Measurements from ENCODE around the gene ZSWIM2. TPM values are rescaled to one million over a fixed set of nuclear protein-coding genes. Genes with fewer than 3 reads are reported as not detected.

Gene ZSWIM2
- total RNA-seq, 2 experiments from 2014 or later: not detected

DNA sequence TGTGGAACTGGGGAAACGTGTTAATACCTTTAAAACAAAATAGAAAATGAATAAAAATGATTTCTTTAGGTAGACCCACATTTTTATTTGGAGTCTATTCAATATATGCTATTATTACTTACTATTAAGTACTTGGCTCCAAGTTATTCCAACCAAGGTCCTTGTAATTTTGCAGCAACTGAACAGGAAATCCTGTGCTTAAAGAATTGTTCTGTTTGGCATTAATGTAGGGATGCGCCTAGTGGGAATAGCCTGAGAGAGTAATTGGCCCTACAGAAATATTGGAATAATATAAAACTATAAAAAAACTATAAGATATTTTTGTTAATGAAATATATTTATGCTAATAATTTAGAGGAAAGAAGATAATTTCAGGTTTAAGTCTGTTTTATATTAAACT is 22.9 kb upstream of the ZSWIM2 start:
- H3K4me1 Mint-ChIP-seq (ENCODE audit: low read depth): no peaks in the 10 kb centered on the region
- H3K4me3 Mint-ChIP-seq: no peak overlapping the region
- H3K36me3 Mint-ChIP-seq (ENCODE audit: low read depth): no peaks in the 10 kb centered on the region
- ChIA-PET POLR2A (no interaction called here), CTCF (no interaction called here)
- no peaks in the 10 kb centered on the region for H3K27me3 Mint-ChIP-seq
- intact Hi-C loops (cut with micrococcal nuclease): no loop called here
- peaks cover 2% of the 10 kb centered on the region for H3K9me3 Mint-ChIP-seq
- DNase-seq (no peak), ATAC-seq (no peak)
- TF ChIP-seq, protein P1, sequence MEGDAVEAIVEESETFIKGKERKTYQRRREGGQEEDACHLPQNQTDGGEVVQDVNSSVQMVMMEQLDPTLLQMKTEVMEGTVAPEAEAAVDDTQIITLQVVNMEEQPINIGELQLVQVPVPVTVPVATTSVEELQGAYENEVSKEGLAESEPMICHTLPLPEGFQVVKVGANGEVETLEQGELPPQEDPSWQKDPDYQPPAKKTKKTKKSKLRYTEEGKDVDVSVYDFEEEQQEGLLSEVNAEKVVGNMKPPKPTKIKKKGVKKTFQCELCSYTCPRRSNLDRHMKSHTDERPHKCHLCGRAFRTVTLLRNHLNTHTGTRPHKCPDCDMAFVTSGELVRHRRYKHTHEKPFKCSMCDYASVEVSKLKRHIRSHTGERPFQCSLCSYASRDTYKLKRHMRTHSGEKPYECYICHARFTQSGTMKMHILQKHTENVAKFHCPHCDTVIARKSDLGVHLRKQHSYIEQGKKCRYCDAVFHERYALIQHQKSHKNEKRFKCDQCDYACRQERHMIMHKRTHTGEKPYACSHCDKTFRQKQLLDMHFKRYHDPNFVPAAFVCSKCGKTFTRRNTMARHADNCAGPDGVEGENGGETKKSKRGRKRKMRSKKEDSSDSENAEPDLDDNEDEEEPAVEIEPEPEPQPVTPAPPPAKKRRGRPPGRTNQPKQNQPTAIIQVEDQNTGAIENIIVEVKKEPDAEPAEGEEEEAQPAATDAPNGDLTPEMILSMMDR (IDR thresholded peaks at IDR 0.05): no peak
- no peak overlapping the region for H3K27ac Mint-ChIP-seq

DNA sequence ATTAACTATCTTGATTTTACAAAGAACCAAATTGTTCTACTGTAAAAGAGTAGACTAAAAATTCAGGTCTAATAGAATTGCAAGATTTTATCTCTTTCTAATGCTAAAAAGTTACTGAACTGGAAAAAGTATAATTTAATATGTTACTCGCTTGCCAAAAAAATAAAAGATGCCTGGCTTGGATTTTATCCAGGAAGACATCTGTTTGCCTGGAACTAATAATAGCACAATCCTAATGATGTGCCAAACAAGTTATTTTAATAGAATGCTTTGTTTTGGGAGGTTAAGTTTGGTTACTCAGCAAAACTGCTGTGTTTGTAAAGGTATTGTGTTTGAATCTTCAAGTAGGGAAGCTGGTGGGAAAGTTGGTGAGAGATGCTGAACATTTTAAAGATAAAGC is 19.4 kb upstream of the ZSWIM2 start:
- TF ChIP-seq, protein P1 (IDR thresholded peaks at IDR 0.05): no peak
- ATAC-seq: no peak
- H3K9me3 Mint-ChIP-seq: no peaks in the 10 kb centered on the region
- CTCF ChIA-PET: no interaction called here
- no peak overlapping the region for H3K4me3 Mint-ChIP-seq
- no peaks in the 10 kb centered on the region for H3K36me3 Mint-ChIP-seq (ENCODE audit: low read depth)
- intact Hi-C loops (cut with micrococcal nuclease): no loop called here
- no peak overlapping the region for H3K27ac Mint-ChIP-seq
- POLR2A ChIA-PET: no interaction called here
- H3K4me1 Mint-ChIP-seq (ENCODE audit: low read depth): no peaks in the 10 kb centered on the region
- H3K27me3 Mint-ChIP-seq: no peaks in the 10 kb centered on the region
- no peak for DNase-seq

DNA sequence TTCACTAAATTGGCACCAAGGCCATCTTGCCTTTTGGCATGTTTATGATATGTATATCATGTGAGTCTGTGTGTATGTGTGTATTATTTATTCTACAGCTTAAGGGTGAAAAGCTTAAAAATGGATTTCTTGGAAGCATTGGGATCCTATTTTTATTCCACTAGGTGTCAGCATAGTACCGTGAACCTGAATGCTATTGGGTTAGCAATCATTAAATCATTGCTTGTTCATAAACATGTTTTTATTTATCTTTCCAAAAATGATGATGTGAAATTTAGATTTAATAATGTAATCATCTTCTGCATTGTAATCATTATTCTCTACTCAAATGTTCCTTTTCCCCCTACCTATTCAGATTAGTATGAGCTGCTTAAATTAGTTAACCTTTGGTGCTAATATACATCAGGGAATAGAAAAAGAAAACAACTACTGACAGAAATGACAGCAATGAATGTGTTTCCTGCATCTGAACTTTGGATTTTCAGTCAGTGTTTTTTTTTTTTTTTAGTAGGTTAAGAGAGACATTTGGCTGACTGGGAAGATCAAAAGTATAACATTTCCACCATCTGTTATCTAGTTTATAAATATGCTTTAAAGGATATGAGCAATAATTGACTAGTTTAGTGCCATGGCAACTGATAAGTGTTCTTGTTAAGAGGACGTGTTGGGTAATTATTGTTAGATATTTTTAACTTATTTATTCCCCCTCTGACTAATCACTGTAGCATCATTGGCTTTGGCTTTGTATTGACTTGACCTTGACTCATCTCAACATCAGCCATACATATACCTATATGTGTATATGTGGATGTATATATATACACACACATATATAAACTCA is 14.1 kb upstream of the ZSWIM2 start:
- Mint-ChIP-seq H3K4me3 (no peak overlapping the region), H3K36me3 (ENCODE audit: low read depth) (no peaks in the 10 kb centered on the region), H3K9me3 (no peaks in the 10 kb centered on the region), H3K4me1 (ENCODE audit: low read depth) (no peaks in the 10 kb centered on the region), H3K27me3 (no peaks in the 10 kb centered on the region), H3K27ac (no peak overlapping the region)
- intact Hi-C loops (cut with micrococcal nuclease): no loop called here
- TF ChIP-seq, protein P1 (IDR thresholded peaks at IDR 0.05): peak; percentile 36
- no peak for DNase-seq
- CTCF ChIA-PET: interaction anchor here (0.7 to 1.4 kb wide), 3 partner anchors 10 to 585 kb away, joined by 3 to 6 read pairs (median 3); partner anchors contain the start of gene CALCRL
- ATAC-seq: no peak
- POLR2A ChIA-PET: no interaction called here

DNA sequence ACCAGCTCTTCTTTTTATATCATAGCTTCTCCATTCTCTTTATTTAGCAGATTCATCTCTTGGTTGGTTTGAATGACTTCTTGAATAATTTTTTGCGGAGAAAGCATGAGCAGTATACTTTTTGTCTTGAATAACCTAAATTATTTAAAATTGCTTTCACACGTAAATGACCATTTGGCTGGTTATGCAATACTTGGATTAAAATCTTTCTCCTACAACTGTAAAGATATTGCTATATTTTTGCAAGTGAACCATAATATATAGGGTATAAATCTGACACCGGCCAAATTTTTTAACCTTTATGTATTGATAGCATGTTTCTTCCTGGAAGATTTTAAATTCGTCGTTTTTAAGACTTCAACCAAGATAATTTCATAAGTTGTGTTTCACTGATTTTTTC is 6.2 kb upstream of the ZSWIM2 start:
- POLR2A ChIA-PET: no interaction called here
- Mint-ChIP-seq H3K27me3 (peaks cover 3% of the 10 kb centered on the region), H3K4me3 (no peak overlapping the region), H3K36me3 (ENCODE audit: low read depth) (no peaks in the 10 kb centered on the region), H3K27ac (no peak overlapping the region), H3K9me3 (no peaks in the 10 kb centered on the region), H3K4me1 (ENCODE audit: low read depth) (no peaks in the 10 kb centered on the region)
- TF ChIP-seq, protein P1 (IDR thresholded peaks at IDR 0.05): no peak
- ATAC-seq (no peak), DNase-seq (no peak)
- intact Hi-C loops (cut with micrococcal nuclease): no loop called here
- CTCF ChIA-PET: no interaction called here

DNA sequence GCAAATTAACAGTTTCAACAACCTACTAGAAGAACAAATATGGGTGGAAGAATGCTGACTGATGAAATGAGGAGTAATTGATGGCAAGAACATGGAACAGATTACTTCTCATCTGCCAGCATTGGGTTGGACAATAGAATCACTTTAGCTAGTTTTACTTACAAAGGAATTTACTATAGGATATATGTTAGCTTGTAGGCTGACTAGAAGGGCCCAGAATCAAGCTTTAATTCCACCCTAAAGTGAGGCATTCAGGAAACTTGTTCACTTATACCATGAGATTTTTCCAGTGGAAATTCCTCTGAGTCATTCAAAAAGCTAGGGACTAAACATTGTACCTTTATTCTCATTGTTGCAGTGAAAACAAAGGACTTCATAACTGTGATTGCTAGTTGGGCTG is 5.0 kb upstream of the ZSWIM2 start:
- TF ChIP-seq, protein P1 (IDR thresholded peaks at IDR 0.05): no peak
- ChIA-PET POLR2A (no interaction called here), CTCF (no interaction called here)
- Mint-ChIP-seq H3K9me3 (no peaks in the 10 kb centered on the region), H3K4me1 (ENCODE audit: low read depth) (peaks cover 7% of the 10 kb centered on the region), H3K27me3 (peaks cover 13% of the 10 kb centered on the region), H3K27ac (no peak overlapping the region), H3K36me3 (ENCODE audit: low read depth) (no peaks in the 10 kb centered on the region), H3K4me3 (no peak overlapping the region)
- ATAC-seq (no peak), DNase-seq (no peak)
- intact Hi-C loops (cut with micrococcal nuclease): no loop called here

Data from activated CD8-positive, alpha-beta T cell treated with anti-CD3 and anti-CD28 coated beads for 36 hours (primary cell).